Chondrocyte (in vitro differentiated cells): ENCODE measurements around the gene KLK11. TPM values are rescaled to one million over a fixed set of nuclear protein-coding genes. Genes with fewer than 3 reads are reported as not detected.

Experiments used
- DNase-seq: peaks from one replicate; pipeline ENCODE4 v3.0.0; 2021; ENCODE audit warnings: mixed read lengths, low spot score
- H3K27ac Mint-ChIP-seq: one replicate; pipeline ENCODE4 v1.8.0; 2021; ENCODE audit warnings: mild to moderate bottlenecking, moderate library complexity, mixed read lengths; ENCODE audit not compliant: unreplicated experiment
- H3K27me3 Mint-ChIP-seq: 2 replicates; pipeline ENCODE4 v1.8.0; 2021; ENCODE audit warnings: low read depth, mixed read lengths
- H3K36me3 Mint-ChIP-seq: 2 replicates; pipeline ENCODE4 v1.8.0; 2021; ENCODE audit warnings: low read depth, mixed read lengths
- H3K4me1 Mint-ChIP-seq: 2 replicates; pipeline ENCODE4 v1.8.0; 2021; ENCODE audit warnings: low read depth, mild to moderate bottlenecking, mixed read lengths
- H3K4me3 Mint-ChIP-seq: one replicate; pipeline ENCODE4 v1.8.0; 2021; ENCODE audit warnings: mild to moderate bottlenecking, moderate library complexity, mixed read lengths; ENCODE audit not compliant: unreplicated experiment
- H3K9me3 Mint-ChIP-seq: 2 replicates; pipeline ENCODE4 v1.8.0; 2021; ENCODE audit warnings: low read depth, mixed read lengths
- CTCF ChIP-seq: fragments of 200-600 bp; sonication (generic); IDR thresholded peaks from 2 replicates; pipeline ENCODE4 v1.5.0; 2021; ENCODE audit warnings: antibody characterized with exemption, mild to moderate bottlenecking, moderate library complexity
- total RNA-seq: library from RNA; stranded (reverse); gene quantifications from 3 replicates; pipeline ENCODE4 v1.2.1, GENCODE V29; 2021

KLK11 gene
- total RNA-seq, 1 donor from 2014 or later: not detected

- DNase-seq: no peak
- TF ChIP-seq CTCF: no peak
- Mint-ChIP-seq H3K27me3 (peaks cover 11% of the 10 kb centered on the region), H3K36me3 (peaks cover 1% of the 10 kb centered on the region), H3K27ac (no peak overlapping the region), H3K9me3 (peaks cover 11% of the 10 kb centered on the region), H3K4me1 (peaks cover 2% of the 10 kb centered on the region), H3K4me3 (no peak overlapping the region)
Measured at GRCh38 chr19:51065221-51065960, 39.0 kb upstream of the KLK11 start.

GRCh38 chr19:51064534-51065220 lies 38.3 kb upstream of the KLK11 start, which contains the start of gene KLK13:
Gene KLK13, minus strand, starts transcription at chr19:51065092. Its CDS starts 25 bp downstream, at chr19:51065067.
- peaks cover 11% of the 10 kb centered on the region for H3K9me3 Mint-ChIP-seq
- DNase-seq: no peak
- peaks cover 2% of the 10 kb centered on the region for H3K4me1 Mint-ChIP-seq
- no peak for TF ChIP-seq CTCF
- no peak within 1 kb of the TSS for H3K4me3 Mint-ChIP-seq
- H3K36me3 Mint-ChIP-seq: peaks cover 1% of the 10 kb centered on the region
- no peak within 1 kb of the TSS for H3K27ac Mint-ChIP-seq
- peaks cover 11% of the 10 kb centered on the region for H3K27me3 Mint-ChIP-seq

GRCh38 chr19:51063664-51064063 lies 37.2 kb upstream of the KLK11 start:
- H3K4me3 Mint-ChIP-seq: no peak overlapping the region
- H3K4me1 Mint-ChIP-seq: peaks cover 2% of the 10 kb centered on the region
- no peak for DNase-seq
- TF ChIP-seq CTCF: no peak
- peaks cover 11% of the 10 kb centered on the region for H3K9me3 Mint-ChIP-seq
- peaks cover 14% of the 10 kb centered on the region for H3K27me3 Mint-ChIP-seq
- peaks cover 1% of the 10 kb centered on the region for H3K36me3 Mint-ChIP-seq
- no peak overlapping the region for H3K27ac Mint-ChIP-seq

GRCh38 chr19:51060973-51061372 lies 34.6 kb upstream of the KLK11 start:
- Mint-ChIP-seq H3K9me3 (peaks cover 7% of the 10 kb centered on the region), H3K36me3 (no peaks in the 10 kb centered on the region), H3K4me1 (peaks cover 2% of the 10 kb centered on the region), H3K27ac (no peak overlapping the region), H3K4me3 (no peak overlapping the region), H3K27me3 (peaks cover 15% of the 10 kb centered on the region)
- TF ChIP-seq CTCF: no peak
- DNase-seq: no peak

- no peaks in the 10 kb centered on the region for H3K36me3 Mint-ChIP-seq
- H3K4me1 Mint-ChIP-seq: peaks cover 2% of the 10 kb centered on the region
Measured at GRCh38 chr19:51060336-51060735, 33.9 kb upstream of the KLK11 start.

More at GRCh38 chr19:51060336-51060735, 33.9 kb upstream of the KLK11 start:
- Mint-ChIP-seq H3K4me3 (no peak overlapping the region), H3K9me3 (peaks cover 7% of the 10 kb centered on the region), H3K27me3 (peaks cover 13% of the 10 kb centered on the region), H3K27ac (no peak overlapping the region)
- TF ChIP-seq CTCF: no peak
- DNase-seq: no peak
